GM19238 (cell line): Measurements from ENCODE around the gene SLA2.
"Not testable (repeated sequence)": the region's sequence is repeated elsewhere in the genome, so short reads cannot be mapped to it uniquely, and the experiment has no call there.

Experiments used
- DNase-seq: peaks from one replicate; pipeline ENCODE4 v3.0.0; 2011; ENCODE audit warnings: low spot score; ENCODE audit not compliant: insufficient read length

SLA2 gene

GRCh38 chr20:36576081-36576445 lies 69.9 kb downstream of the SLA2 start:
- DNase-seq: no peak

DNA sequence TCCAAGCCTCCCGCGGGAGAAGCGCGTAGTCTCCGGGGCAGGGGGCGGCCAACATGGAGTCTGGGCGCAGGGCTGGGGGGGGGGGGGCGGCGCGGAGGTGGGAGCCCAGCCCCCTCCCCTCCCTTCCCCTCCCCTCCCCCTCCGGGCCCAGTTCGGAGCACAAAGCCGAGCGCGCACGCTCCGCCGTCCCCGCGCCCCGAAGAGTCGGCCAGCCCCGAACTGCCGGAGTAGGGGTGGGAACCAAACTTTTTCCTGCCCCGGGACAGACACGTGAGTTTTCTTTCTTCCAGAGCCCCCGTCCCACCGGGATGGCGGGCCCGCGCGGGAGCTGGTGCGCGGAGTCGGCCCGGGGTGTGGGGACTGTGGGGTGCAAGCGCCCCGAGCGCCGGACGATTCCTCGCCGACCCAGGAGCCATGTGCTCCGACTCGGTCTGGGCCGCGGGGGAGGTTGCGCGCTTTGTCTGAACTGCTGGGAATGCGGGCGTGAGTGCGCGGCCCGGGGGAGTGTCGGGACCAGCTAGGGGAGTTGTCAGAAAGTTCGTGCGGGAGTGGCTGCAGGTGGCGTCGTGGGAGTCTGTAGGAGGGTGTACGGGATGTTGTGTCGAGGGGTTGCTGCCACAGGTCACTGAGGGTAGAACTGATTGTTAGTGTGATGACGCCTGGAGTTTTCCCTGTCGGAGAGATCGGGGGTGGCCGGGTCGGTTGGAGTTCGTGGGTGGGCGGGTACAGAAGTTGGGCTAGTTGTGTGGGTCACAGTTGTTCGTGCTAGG lies 71.4 kb downstream of the SLA2 start:
- peak; percentile 49 for DNase-seq

DNA sequence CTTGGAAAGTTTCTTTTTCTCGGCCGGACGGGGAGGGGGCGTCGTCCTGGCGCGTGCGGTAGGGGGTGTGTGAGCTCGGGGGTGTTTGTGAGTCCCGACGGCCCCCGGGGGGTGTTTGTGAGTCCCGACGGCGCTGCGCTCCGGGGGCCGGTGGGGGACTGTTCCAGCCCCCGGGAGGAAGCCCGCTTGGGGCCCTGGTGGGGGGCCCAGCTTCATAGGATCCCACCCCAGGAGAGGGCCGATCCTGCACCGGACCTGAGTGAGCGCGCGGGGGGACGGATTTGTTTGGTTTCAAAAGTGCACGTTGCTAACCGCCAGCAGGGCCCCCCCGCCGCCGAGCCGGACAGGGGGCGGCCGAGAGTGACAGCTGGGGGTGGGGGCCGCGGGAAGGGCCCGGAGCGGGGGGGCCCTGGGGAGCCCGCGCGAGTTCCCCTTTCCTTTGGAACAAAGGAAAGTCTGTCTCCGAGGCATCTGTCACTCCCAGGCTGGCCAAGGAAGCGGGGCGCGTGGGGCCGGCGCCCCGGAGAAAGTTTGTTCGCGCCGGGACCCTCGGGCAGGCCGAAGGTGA lies 72.1 kb downstream of the SLA2 start:
- DNase-seq: peak; percentile 50

GRCh38 chr20:36573103-36573797 lies 72.7 kb downstream of the SLA2 start, which contains the start of gene TGIF2:
TSS of gene TGIF2 (plus strand) at chr20:36573597. CDS start at chr20:36578775, 5,178 bp downstream.
- DNase-seq: peak; percentile 98

GRCh38 chr20:36572701-36573102 lies 73.3 kb downstream of the SLA2 start:
- no peak for DNase-seq

DNA sequence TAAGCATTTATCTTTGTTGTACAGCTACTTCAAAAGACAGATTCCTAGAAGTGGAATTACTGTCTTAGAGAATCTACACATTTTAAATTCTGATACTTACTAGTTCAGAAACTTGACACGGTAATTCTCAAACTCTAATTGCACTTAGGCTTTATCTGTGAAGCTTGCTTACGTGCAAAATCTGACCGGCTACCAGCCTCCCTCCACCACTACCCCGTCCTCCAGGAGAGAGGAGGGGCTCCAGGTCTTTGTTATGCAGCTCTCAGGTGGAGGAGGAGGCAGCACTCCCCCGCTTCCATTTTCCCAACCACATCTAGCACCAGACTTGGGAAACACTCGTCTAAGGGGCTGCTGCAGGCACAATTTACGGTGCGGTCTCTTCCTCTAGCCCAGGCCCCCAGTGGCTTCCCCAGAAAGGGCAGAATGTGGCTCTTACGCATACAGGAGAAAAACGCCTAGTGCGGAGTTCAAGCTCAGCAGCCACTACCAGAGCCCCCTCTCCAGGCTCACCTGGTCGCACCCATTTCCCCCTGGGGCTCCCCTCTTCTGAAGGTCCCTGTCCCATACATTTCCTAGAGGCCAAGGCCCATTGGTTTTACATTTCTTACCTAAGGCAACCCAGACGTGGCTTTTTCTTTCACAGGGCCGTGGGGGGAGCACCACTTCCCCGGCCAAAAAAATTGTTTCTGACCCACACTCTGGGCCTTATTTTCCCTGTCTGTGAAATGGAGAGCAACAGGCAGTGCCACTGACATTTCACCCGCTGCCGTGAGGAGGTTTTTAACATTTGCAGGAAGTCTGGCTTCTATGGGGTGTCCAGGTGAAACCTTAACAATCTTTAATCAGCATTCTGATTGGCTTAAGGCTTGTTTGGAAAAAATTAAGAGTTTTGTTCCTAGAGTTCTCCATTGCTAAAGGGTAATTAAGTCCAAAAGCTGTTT lies 74.2 kb downstream of the SLA2 start:
- no peak for DNase-seq

- no peak for DNase-seq
These were observed 76.1 kb downstream of the SLA2 start for GRCh38 chr20:36569847-36570429.

DNA sequence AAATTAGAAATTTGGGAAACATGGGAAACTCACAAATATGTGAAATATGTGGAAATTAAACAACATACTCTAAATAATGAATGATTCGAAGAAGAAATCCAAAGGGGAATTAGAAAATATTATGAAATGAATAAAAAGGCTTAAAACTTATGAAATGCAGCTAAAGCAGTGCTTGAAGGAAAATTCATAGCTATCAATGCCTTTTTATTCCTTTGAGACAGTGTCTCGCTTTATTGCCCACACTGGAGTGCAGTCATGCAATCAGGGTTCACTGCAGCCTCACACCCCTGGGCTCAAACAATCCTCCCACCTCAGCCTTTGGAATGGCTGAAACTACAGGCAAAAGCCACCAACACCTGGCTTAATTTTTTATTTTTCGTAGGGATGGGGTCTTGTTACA lies 80.5 kb downstream of the SLA2 start:
- DNase-seq: no peak

- not testable (repeated sequence) for DNase-seq
These were observed 81.3 kb downstream of the SLA2 start for GRCh38 chr20:36564726-36565121.

- not testable (repeated sequence) for DNase-seq
These were observed 81.8 kb downstream of the SLA2 start for GRCh38 chr20:36564078-36564725.

- DNase-seq: no peak
These were observed 82.6 kb downstream of the SLA2 start for GRCh38 chr20:36563374-36563773.

DNA sequence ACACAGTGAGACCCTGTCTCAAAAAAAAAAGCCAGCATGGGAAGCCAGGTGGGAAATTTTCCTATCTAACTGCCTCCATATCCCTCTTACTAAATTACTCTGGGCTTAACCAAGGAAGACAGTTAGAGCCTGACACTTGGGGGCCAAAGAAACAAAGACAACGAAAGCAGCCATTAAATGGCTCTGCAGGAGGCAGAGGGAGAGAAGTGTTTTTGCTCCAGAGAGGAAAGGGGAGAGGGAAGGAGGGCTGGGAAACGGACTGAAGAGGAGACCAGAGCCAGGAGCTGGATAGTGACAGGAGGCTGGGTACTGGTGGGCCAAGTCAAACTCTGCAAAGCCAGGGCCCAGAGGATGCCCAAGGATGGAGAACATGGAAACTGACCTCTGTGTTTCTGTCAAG lies 83.3 kb downstream of the SLA2 start:
- no peak for DNase-seq
